H1 (cell line): Measurements from ENCODE around the gene ALKBH3. TPM values are rescaled to one million over a fixed set of nuclear protein-coding genes. Genes with fewer than 3 reads are reported as not detected.

Experiments used
- ATF2 ChIP-seq: IDR thresholded peaks from 2 replicates; pipeline ENCODE4 v1.6.1; 2012; ENCODE audit warnings: low read length, inconsistent platforms
- CEBPB ChIP-seq: IDR thresholded peaks from 2 replicates; pipeline ENCODE4 v1.6.1; 2012; ENCODE audit warnings: low read depth, low read length
- CTBP2 ChIP-seq: IDR thresholded peaks from 2 replicates; pipeline ENCODE4 v1.7.0; 2011; ENCODE audit warnings: borderline replicate concordance, mild to moderate bottlenecking, moderate library complexity, mixed read lengths, low read length; ENCODE audit not compliant: insufficient read depth, insufficient read length
- GABPA ChIP-seq: IDR thresholded peaks from 2 replicates; pipeline ENCODE4 v1.6.1; 2011; ENCODE audit warnings: mild to moderate bottlenecking, low read length, moderate library complexity, borderline replicate concordance; ENCODE audit not compliant: insufficient read depth
- TAF1 ChIP-seq: IDR thresholded peaks from 2 replicates; pipeline ENCODE4 v1.6.1; 2011; ENCODE audit warnings: mild to moderate bottlenecking, low read depth, low read length
- polyA plus RNA-seq, 7 experiments: library from polyadenylated mRNA; depleted of rRNA in 3 of 7; stranded (reverse) in 5 of 7; unstranded in 2 of 7; fragments of >200 nt in 5 of 7; fragments of 200-250 nt in 2 of 7; gene quantifications; 1 replicate in 5 of 7; 2 replicates in 1 of 7; 4 replicates in 1 of 7; pipeline versions ENCODE4 v1.2.1 to v1.2.3, GENCODE V29; 2011 to 2013; ENCODE audit warnings: missing spikeins in 2 of 7, mixed read lengths in 2 of 7
- total RNA-seq: library from RNA; stranded (reverse); fragmentation: NEBNext Ultra II Directional; extraction: Animal tissue kit (Norgen Biotek cat#: 25700); gene quantifications from 2 replicates; pipeline ENCODE4 v1.2.1, GENCODE V29; 2021

The ALKBH3 gene
- total and polyA plus RNA-seq, 2 of the 8 experiments (the other 6 are each of a cell fraction or from before 2014, with no cell fraction given), result 10.5 to 11.4 TPM

- TF ChIP-seq ATF2, result no peak
- TF ChIP-seq GABPA, result no peak
- TF ChIP-seq CEBPB, result no peak
- TF ChIP-seq TAF1, result no peak
- no peak for TF ChIP-seq CTBP2
Measured at GRCh38 chr11:43967661-43968060, 87.0 kb downstream of the ALKBH3 start (continued).
